GM23338 (cell line): ENCODE measurements around the gene HOTAIR. TPM values are rescaled to one million over a fixed set of nuclear protein-coding genes. Genes with fewer than 3 reads are reported as not detected.

Experiments
- ATAC-seq: fragments of 200-7000 bp; cut with Tn5 transposase; 3 replicates; pipeline ENCODE4 v1.9.1; 2020
- DNase-seq: peaks from one replicate; pipeline ENCODE4 v3.0.0-alpha.2; 2015; ENCODE audit warnings: low spot score
- H2AFZ ChIP-seq: fragments of 200-600 bp; sonication (generic); 2 replicates; pipeline ENCODE4 v1.8.0; 2016; ENCODE audit warnings: antibody characterized with exemption, mild to moderate bottlenecking, moderate library complexity
- H3F3A ChIP-seq: fragments of 200-600 bp; sonication (generic); replicated peaks from 2 replicates; pipeline ENCODE4 v1.8.0; 2017; ENCODE audit warnings: antibody characterized with exemption, mixed run types, low read depth
- H3K27ac ChIP-seq: fragments of 200-600 bp; sonication (generic); 2 replicates; pipeline ENCODE4 v1.6.1; 2016; ENCODE audit warnings: low read depth
- H3K27me3 ChIP-seq: fragments of 200-600 bp; sonication (generic); 2 replicates; pipeline ENCODE4 v1.8.0; 2016; ENCODE audit warnings: mild to moderate bottlenecking, mixed run types, moderate library complexity; ENCODE audit not compliant: insufficient read depth
- H3K36me3 ChIP-seq: fragments of 200-600 bp; sonication (generic); 2 replicates; pipeline ENCODE4 v1.8.0; 2016; ENCODE audit warnings: mild to moderate bottlenecking; ENCODE audit not compliant: insufficient read depth
- H3K4me1 ChIP-seq: fragments of 200-600 bp; sonication (generic); 2 replicates; pipeline ENCODE4 v1.8.0; 2016; ENCODE audit warnings: mild to moderate bottlenecking, moderate library complexity; ENCODE audit not compliant: insufficient read depth
- H3K4me2 ChIP-seq: fragments of 200-600 bp; sonication (generic); 2 replicates; pipeline ENCODE4 v1.7.1; 2017; ENCODE audit warnings: mixed run types
- H3K4me3 ChIP-seq: fragments of 200-600 bp; sonication (generic); 2 replicates; pipeline ENCODE4 v1.6.1; 2016; ENCODE audit warnings: mixed run types
- H3K79me2 ChIP-seq: fragments of 200-600 bp; sonication (generic); replicated peaks from 2 replicates; pipeline ENCODE4 v1.8.0; 2017; ENCODE audit warnings: mild to moderate bottlenecking; ENCODE audit not compliant: insufficient read depth
- H3K9me2 ChIP-seq: fragments of 200-600 bp; sonication (generic); 2 replicates; pipeline ENCODE4 v1.8.0; 2017; ENCODE audit not compliant: insufficient read depth
- H4K20me1 ChIP-seq: fragments of 200-600 bp; sonication (generic); replicated peaks from 2 replicates; pipeline ENCODE4 v1.8.0; 2017; ENCODE audit warnings: mild to moderate bottlenecking; ENCODE audit not compliant: insufficient read depth
- H3K27ac Mint-ChIP-seq: 2 replicates; pipeline ENCODE4 v1.8.0; 2020; ENCODE audit warnings: inconsistent platforms, mild to moderate bottlenecking, moderate library complexity, mixed read lengths
- H3K27me3 Mint-ChIP-seq: 3 replicates; pipeline ENCODE4 v1.8.0; 2022; ENCODE audit warnings: low read depth, mild to moderate bottlenecking, moderate library complexity, mixed read lengths, inconsistent platforms; ENCODE audit not compliant: insufficient read depth, poor library complexity
- H3K36me3 Mint-ChIP-seq: 3 replicates; pipeline ENCODE4 v1.8.0; 2021; ENCODE audit warnings: low read depth, mild to moderate bottlenecking, inconsistent platforms, moderate library complexity, mixed read lengths
- H3K4me1 Mint-ChIP-seq: 3 replicates; pipeline ENCODE4 v1.8.0; 2020; ENCODE audit warnings: mild to moderate bottlenecking, inconsistent platforms, mixed read lengths
- H3K4me3 Mint-ChIP-seq: 3 replicates; pipeline ENCODE4 v1.8.0; 2021; ENCODE audit warnings: moderate library complexity, mild to moderate bottlenecking, inconsistent platforms, mixed read lengths
- H3K9me3 Mint-ChIP-seq: 3 replicates; pipeline ENCODE4 v1.8.0; 2020; ENCODE audit warnings: moderate library complexity, mild to moderate bottlenecking, inconsistent platforms, mixed read lengths
- EZH2 ChIP-seq: fragments of 200-600 bp; sonication (generic); IDR thresholded peaks from one replicate; pipeline ENCODE4 v1.8.0; 2017; ENCODE audit warnings: antibody characterized with exemption, mild to moderate bottlenecking, low read depth; ENCODE audit not compliant: unreplicated experiment
- EZH2phosphoT487 ChIP-seq: fragments of 200-600 bp; sonication (generic); IDR thresholded peaks from one replicate; pipeline ENCODE4 v1.8.1; 2018; ENCODE audit warnings: antibody characterized with exemption; ENCODE audit not compliant: unreplicated experiment
- NANOG ChIP-seq: IDR thresholded peaks from 2 replicates; pipeline ENCODE4 v1.6.1; 2016; ENCODE audit warnings: antibody characterized with exemption, borderline replicate concordance
- ZNF331 ChIP-seq: fragments of 250-450 bp; sonication (Bioruptor Pico); IDR thresholded peaks from 2 replicates; pipeline ENCODE4 v1.5.0; 2020; ENCODE audit warnings: low read depth, mild to moderate bottlenecking, moderate library complexity
- polyA plus RNA-seq: library from polyadenylated mRNA; unstranded; fragments of >200 nt; fragmentation: Nextera tagmentation; extraction: Ambion mirVana; gene quantifications from 2 replicates; pipeline ENCODE4 v1.2.1, GENCODE V29; 2016
- total RNA-seq: library from RNA; depleted of rRNA; stranded (reverse); fragments of >200 nt; shearing (Covaris generic); gene quantifications from 2 replicates; pipeline ENCODE4 v1.2.3, GENCODE V29; 2014

Gene HOTAIR
- total and polyA plus RNA-seq, 2 experiments from 2014 or later: not detected

DNA sequence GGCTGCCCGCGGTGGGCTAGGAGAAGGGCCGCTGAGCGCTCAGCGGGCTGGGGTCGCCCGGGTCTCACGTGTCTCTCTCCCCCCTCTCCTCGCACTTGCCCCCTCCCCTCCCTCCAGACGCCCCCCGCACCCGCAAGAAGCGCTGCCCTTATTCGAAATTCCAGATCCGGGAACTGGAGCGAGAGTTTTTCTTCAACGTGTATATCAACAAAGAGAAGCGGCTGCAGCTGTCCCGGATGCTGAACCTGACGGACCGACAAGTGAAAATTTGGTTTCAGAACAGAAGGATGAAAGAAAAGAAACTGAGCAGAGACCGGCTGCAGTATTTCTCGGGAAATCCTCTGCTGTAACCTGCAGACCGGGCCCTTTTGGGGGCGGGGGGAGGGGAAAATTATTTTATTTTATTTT lies 314 bp upstream of the HOTAIR start:
- H3K9me2 ChIP-seq: no peaks in the 10 kb centered on the region
- no peak overlapping the region for H2AFZ ChIP-seq
- DNase-seq (peak; percentile 54), ATAC-seq (no peak)
- H3K4me2 ChIP-seq: peak overlapping the region; percentile 66; the same call in 1 of the 2 replicates
- Mint-ChIP-seq H3K9me3 (no peaks in the 10 kb centered on the region; the same call in 1 of the 3 replicates), H3K4me1 (peaks cover 28% of the 10 kb centered on the region), H3K36me3 (no peaks in the 10 kb centered on the region), H3K4me3 (no peak overlapping the region; the same call in 2 of the 3 replicates), H3K27me3 (peaks cover 99% of the 10 kb centered on the region), H3K27ac (no peak overlapping the region)
- peak; percentile 98 for TF ChIP-seq EZH2
- TF ChIP-seq ZNF331: no peak
- H3K4me1 ChIP-seq: peaks cover 31% of the 10 kb centered on the region
- H3K27me3 ChIP-seq: peaks cover 100% of the 10 kb centered on the region
- H3K36me3 ChIP-seq: no peaks in the 10 kb centered on the region; the same call in 1 of the 2 replicates
- H3K27ac ChIP-seq: no peak overlapping the region
- H3K79me2 ChIP-seq: no peaks in the 10 kb centered on the region
- peaks cover 25% of the 10 kb centered on the region for H3F3A ChIP-seq
- H3K4me3 ChIP-seq: peak overlapping the region; percentile 47
- peaks cover 35% of the 10 kb centered on the region for H4K20me1 ChIP-seq

DNA sequence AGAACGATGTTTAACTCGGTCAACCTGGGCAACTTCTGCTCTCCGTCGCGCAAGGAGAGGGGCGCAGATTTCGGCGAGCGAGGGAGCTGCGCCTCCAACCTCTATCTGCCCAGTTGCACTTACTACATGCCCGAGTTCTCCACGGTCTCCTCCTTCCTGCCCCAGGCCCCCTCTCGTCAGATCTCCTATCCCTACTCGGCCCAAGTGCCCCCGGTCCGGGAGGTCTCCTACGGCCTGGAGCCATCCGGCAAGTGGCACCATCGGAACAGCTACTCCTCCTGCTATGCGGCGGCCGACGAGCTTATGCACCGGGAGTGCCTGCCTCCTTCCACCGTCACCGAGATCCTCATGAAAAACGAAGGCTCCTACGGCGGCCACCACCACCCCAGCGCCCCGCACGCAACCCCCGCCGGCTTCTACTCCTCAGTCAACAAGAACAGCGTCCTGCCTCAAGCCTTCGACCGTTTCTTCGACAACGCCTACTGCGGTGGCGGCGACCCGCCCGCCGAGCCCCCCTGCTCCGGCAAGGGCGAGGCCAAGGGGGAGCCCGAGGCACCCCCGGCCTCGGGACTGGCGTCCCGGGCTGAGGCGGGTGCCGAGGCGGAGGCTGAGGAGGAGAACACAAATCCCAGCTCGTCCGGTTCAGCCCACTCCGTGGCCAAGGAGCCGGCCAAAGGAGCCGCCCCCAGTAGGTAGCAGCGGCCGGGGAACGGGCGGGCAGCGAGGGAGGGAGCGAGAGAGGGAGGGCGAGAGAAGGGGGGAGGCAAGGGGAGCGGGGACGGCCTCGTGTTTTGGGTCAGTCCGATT lies 1.3 kb downstream of the HOTAIR start:
- no peak overlapping the region for H3K27ac Mint-ChIP-seq
- no peaks in the 10 kb centered on the region; the same call in 1 of the 3 replicates for H3K9me3 Mint-ChIP-seq
- Histone ChIP-seq H3K4me1 (peaks cover 21% of the 10 kb centered on the region), H3F3A (peaks cover 19% of the 10 kb centered on the region), H2AFZ (no peak overlapping the region), H3K4me3 (peak overlapping the region; percentile 47), H3K36me3 (no peaks in the 10 kb centered on the region; the same call in 1 of the 2 replicates), H3K9me2 (no peaks in the 10 kb centered on the region), H3K27me3 (peaks cover 100% of the 10 kb centered on the region), H3K4me2 (peak overlapping the region; percentile 77), H4K20me1 (peaks cover 45% of the 10 kb centered on the region), H3K27ac (no peak overlapping the region), H3K79me2 (no peaks in the 10 kb centered on the region)
- peaks cover 20% of the 10 kb centered on the region for H3K4me1 Mint-ChIP-seq
- peaks cover 99% of the 10 kb centered on the region for H3K27me3 Mint-ChIP-seq
- DNase-seq: peak; percentile 82
- TF ChIP-seq NANOG: no peak
- TF ChIP-seq EZH2: peak; percentile 86
- peak; percentile 90 for TF ChIP-seq EZH2phosphoT487
- no peaks in the 10 kb centered on the region for H3K36me3 Mint-ChIP-seq
- ATAC-seq: peak; percentile 43
- H3K4me3 Mint-ChIP-seq: peak overlapping the region; percentile 60

DNA sequence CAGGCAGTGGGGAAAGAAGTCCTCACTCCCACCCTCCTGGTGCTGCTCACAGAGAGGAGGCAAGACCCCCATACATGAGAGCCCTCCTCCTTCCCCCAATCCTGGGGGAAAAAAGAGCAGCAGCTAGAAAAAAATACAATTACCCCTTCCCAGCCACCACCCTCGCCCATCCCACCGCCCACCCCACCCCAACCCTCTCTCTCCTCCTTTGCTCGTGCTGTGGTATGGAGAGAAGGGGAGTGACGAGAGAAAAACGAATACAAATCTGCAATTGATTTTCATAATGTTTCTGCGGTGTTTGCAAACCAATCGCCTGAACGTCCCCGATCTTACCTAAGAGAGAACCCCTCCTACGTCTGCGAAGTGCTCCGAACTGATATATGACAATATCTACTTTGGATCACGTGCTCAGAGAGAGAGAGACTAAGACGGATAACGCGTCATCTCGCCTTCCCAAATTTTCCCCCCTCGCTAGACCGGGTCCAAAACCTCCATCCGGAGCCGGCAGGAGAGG lies 2.0 kb downstream of the HOTAIR start, which contains the start of gene HOXC11:
HOXC11 (plus strand) TSS at position 405 of the 514 bp plus-strand sequence. CDS start 116 bp downstream, outside the sequence.
- Histone ChIP-seq H3K79me2 (no peaks in the 10 kb centered on the region), H3K27me3 (peaks cover 100% of the 10 kb centered on the region), H3K27ac (no peak within 1 kb of the TSS), H3K4me3 (peak within 1 kb of the TSS; percentile 47), H3F3A (peaks cover 24% of the 10 kb centered on the region), H3K9me2 (no peaks in the 10 kb centered on the region), H4K20me1 (peaks cover 49% of the 10 kb centered on the region), H2AFZ (no peak within 1 kb of the TSS), H3K36me3 (no peaks in the 10 kb centered on the region; the same call in 1 of the 2 replicates), H3K4me2 (peak within 1 kb of the TSS; percentile 77), H3K4me1 (peaks cover 17% of the 10 kb centered on the region)
- no peak for TF ChIP-seq ZNF331
- peak; percentile 97 for TF ChIP-seq EZH2
- ATAC-seq: no peak
- no peak for DNase-seq
- peaks cover 17% of the 10 kb centered on the region for H3K4me1 Mint-ChIP-seq
- H3K27ac Mint-ChIP-seq: no peak within 1 kb of the TSS
- H3K36me3 Mint-ChIP-seq: no peaks in the 10 kb centered on the region
- no peaks in the 10 kb centered on the region; the same call in 1 of the 3 replicates for H3K9me3 Mint-ChIP-seq
- peak within 1 kb of the TSS; percentile 60 for H3K4me3 Mint-ChIP-seq
- H3K27me3 Mint-ChIP-seq: peaks cover 99% of the 10 kb centered on the region
